B cell (primary cell): Measurements from ENCODE around the gene SRRM3.

ENCODE experiments used
- CTCF ChIP-seq: fragments of 200-600 bp; IDR thresholded peaks from one replicate; pipeline ENCODE4 v1.8.0; 2022; ENCODE audit warnings: antibody characterized with exemption, mild to moderate bottlenecking
- EZH2 ChIP-seq: IDR thresholded peaks from 2 replicates; pipeline ENCODE4 v1.6.1; 2012; ENCODE audit warnings: borderline replicate concordance, low read depth, mild to moderate bottlenecking, moderate library complexity, low read length; ENCODE audit not compliant: insufficient read depth, poor library complexity, severe bottlenecking

- TF ChIP-seq EZH2 (no peak), CTCF (no peak)
Measured at GRCh38 chr7:76293407-76293901, 91.8 kb downstream of the SRRM3 start.
